B cell (primary cell): ENCODE measurements around the gene KIAA1328. TPM values are rescaled to one million over a fixed set of nuclear protein-coding genes. Genes with fewer than 3 reads are reported as not detected.
A peak's percentile ranks its signal among the peaks of the same experiment; 100 is the strongest.

ENCODE experiments used
- ATAC-seq: fragments of 200-7000 bp; cut with Tn5 transposase; one replicate; pipeline ENCODE4 v1.10.0; 2021; ENCODE audit warnings: low read depth, mild to moderate bottlenecking, moderate number of reproducible peaks, moderate library complexity
- CTCF ChIA-PET: fragments of 350-600 bp; sonication (Branson Sonifier 250); formaldehyde crosslinking; loops from one replicate; lab custom pipeline; 2021; ENCODE audit warnings: antibody characterized with exemption, inconsistent platforms; lab: Charles Lee
- POLR2A ChIA-PET: fragments of 350-600 bp; sonication (Branson Sonifier 250); formaldehyde crosslinking; loops from one replicate; lab custom pipeline; 2021; ENCODE audit warnings: antibody characterized with exemption; lab: Charles Lee
- DNase-seq: peaks from one replicate; pipeline ENCODE4 v3.0.0; 2013
- H2AFZ ChIP-seq: 2 replicates; pipeline ENCODE4 v1.6.1; 2012; ENCODE audit warnings: mild to moderate bottlenecking, low read depth, low read length; ENCODE audit not compliant: insufficient read depth, poor library complexity, severe bottlenecking
- H3K27ac ChIP-seq, 2 donors: 1 replicate in 1 of 2; 2 replicates in 1 of 2; pipeline ENCODE4 v1.5.1; 2012 to 2013; ENCODE audit warnings: low read length in 2 of 2, mild to moderate bottlenecking in 2 of 2, moderate library complexity in 1 of 2
- H3K27me3 ChIP-seq, 4 experiments: fragments of 200-600 bp in 1 of 4; sonication (generic) in 1 of 4; replicated peaks in 1 of 4; 1 replicate in 2 of 4; 2 replicates in 2 of 4; pipeline versions ENCODE4 v1.6.1 to v1.7.0; 2013 to 2016; ENCODE audit warnings: low read length in 3 of 4, mild to moderate bottlenecking in 2 of 4, mixed read lengths in 1 of 4, moderate library complexity in 1 of 4; ENCODE audit not compliant: insufficient read depth in 4 of 4, control insufficient read depth in 3 of 4; ENCODE audit errors: control extremely low read depth in 1 of 4
- H3K36me3 ChIP-seq, 2 experiments: replicated peaks in 1 of 2; 1 replicate in 1 of 2; 2 replicates in 1 of 2; pipeline versions ENCODE4 v1.6.1 to v1.7.1; 2013; ENCODE audit warnings: low read length in 1 of 2; ENCODE audit not compliant: insufficient read depth in 2 of 2, control insufficient read depth in 1 of 2; ENCODE audit errors: control extremely low read depth in 1 of 2, extremely low read depth in 1 of 2
- H3K4me1 ChIP-seq, 2 donors: fragments of 200-600 bp in 1 of 2; sonication (generic) in 1 of 2; 1 replicate in 1 of 2; 2 replicates in 1 of 2; pipeline versions ENCODE4 v1.5.1 to v1.6.1; 2013 to 2017; ENCODE audit warnings: low read length in 2 of 2; ENCODE audit not compliant: control insufficient read depth in 2 of 2, insufficient read depth in 2 of 2
- H3K4me2 ChIP-seq: replicated peaks from 2 replicates; pipeline ENCODE3; 2012; ENCODE audit warnings: mild to moderate bottlenecking, low read depth, low read length; ENCODE audit not compliant: poor library complexity, severe bottlenecking
- H3K4me3 ChIP-seq, 5 experiments: fragments of 200-600 bp in 1 of 5; sonication (generic) in 1 of 5; 1 replicate in 3 of 5; 2 replicates in 2 of 5; pipeline versions ENCODE4 v1.5.1 to v1.7.0; 2011 to 2016; ENCODE audit warnings: low read length in 4 of 5, mild to moderate bottlenecking in 4 of 5, low read depth in 2 of 5, control low read depth in 1 of 5, moderate library complexity in 1 of 5; ENCODE audit not compliant: insufficient read depth in 1 of 5; ENCODE audit errors: control extremely low read depth in 1 of 5, extremely low read depth in 1 of 5
- H3K79me2 ChIP-seq: fragments of 200-600 bp; sonication (generic); one replicate; pipeline ENCODE4 v1.6.0; 2016; ENCODE audit warnings: low read length; ENCODE audit not compliant: control insufficient read depth, insufficient read depth
- H3K9ac ChIP-seq: fragments of 200-600 bp; sonication (generic); 2 replicates; pipeline ENCODE4 v1.6.1; 2017; ENCODE audit warnings: mild to moderate bottlenecking, low read length, moderate library complexity
- H3K9me3 ChIP-seq, 3 donors: one replicate each; pipeline versions ENCODE4 v1.6.1 to v1.7.1; 2013; ENCODE audit warnings: low read length in 2 of 3; ENCODE audit not compliant: control insufficient read depth in 2 of 3, insufficient read depth in 1 of 3; ENCODE audit errors: control extremely low read depth in 1 of 3
- H4K20me1 ChIP-seq: 2 replicates; pipeline ENCODE4 v1.6.0; 2012; ENCODE audit warnings: mild to moderate bottlenecking, low read length; ENCODE audit not compliant: insufficient read depth, control insufficient read depth, poor library complexity, severe bottlenecking
- H3K27ac Mint-ChIP-seq: one replicate; pipeline ENCODE4 v1.8.0; 2021; ENCODE audit warnings: mixed read lengths
- H3K27me3 Mint-ChIP-seq: one replicate; pipeline ENCODE4 v1.8.0; 2021; ENCODE audit warnings: mixed read lengths
- H3K4me1 Mint-ChIP-seq: one replicate; pipeline ENCODE4 v1.8.0; 2021; ENCODE audit warnings: mixed read lengths
- H3K4me3 Mint-ChIP-seq: one replicate; pipeline ENCODE4 v1.8.0; 2021; ENCODE audit warnings: mixed read lengths
- H3K9me3 Mint-ChIP-seq: one replicate; pipeline ENCODE4 v1.8.0; 2022; ENCODE audit warnings: mixed read lengths; ENCODE audit not compliant: insufficient read depth
- EZH2 ChIP-seq: IDR thresholded peaks from 2 replicates; pipeline ENCODE4 v1.6.1; 2012; ENCODE audit warnings: borderline replicate concordance, low read depth, mild to moderate bottlenecking, moderate library complexity, low read length; ENCODE audit not compliant: insufficient read depth, poor library complexity, severe bottlenecking
- WGBS: methylation state at CpG from one replicate; pipeline ENCODE4 v1.1.5; 2013; ENCODE audit warnings: missing lambda C conversion rate; ENCODE audit not compliant: insufficient coverage; 5-methylcytosine and 5-hydroxymethylcytosine counted together
- intact Hi-C: fragments of 100-400 bp; cut with micrococcal nuclease; formaldehyde crosslinking; loops from one replicate; pipeline ENCODE4 v1.10.0; 2022
- polyA plus RNA-seq: library from polyadenylated mRNA; depleted of rRNA; stranded (reverse); fragments of >200 nt; gene quantifications from 2 replicates; pipeline ENCODE4 v1.2.3, GENCODE V29; 2012
- total RNA-seq, 2 donors: library from RNA; stranded (reverse); fragments of 120-200 nt in 1 of 2; gene quantifications; 1 replicate in 1 of 2; 2 replicates in 1 of 2; pipeline versions ENCODE4 v1.2.3 to v1.2.4, GENCODE V29; 2013 to 2022
- TF ChIP-seq, protein P1 (sequence below): fragments of 200-600 bp; IDR thresholded peaks from one replicate; pipeline ENCODE4 v1.8.0; 2022; ENCODE audit warnings: antibody characterized with exemption, mild to moderate bottlenecking

Gene KIAA1328
- total and polyA plus RNA-seq, 2 donors (not counting 1 experiment from before 2014, with no cell fraction given): 9.1 to 22.1 TPM

DNA sequence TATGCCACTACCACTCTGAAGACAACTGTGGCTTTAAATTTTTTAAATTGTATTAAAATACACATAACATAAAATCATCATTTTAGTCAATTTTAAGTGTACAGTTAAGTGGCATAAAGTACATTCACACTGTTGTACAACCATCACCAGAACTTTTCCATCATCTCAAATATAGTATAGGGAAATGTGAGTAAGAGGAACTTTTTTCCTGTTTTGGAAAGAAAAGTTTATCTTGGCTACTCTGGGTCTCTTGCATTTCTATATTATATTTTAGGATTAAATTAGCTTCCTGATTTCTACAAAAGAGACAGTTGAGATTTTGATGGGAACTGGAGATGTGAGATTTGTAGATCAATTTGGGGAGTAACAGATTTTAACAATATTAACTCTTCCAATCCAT, 3.4 kb upstream of the KIAA1328 start:
- peaks cover 27% of the 10 kb centered on the region for H3K4me1 Mint-ChIP-seq
- Histone ChIP-seq H3K9ac (no peak overlapping the region), H2AFZ (no peak overlapping the region), H3K4me3 (no peak overlapping the region), H3K27ac (no peak overlapping the region), H3K9me3 (no peaks in the 10 kb centered on the region), H3K4me1 (peaks cover 19 to 22% of the 10 kb centered on the region in 2 donors), H3K27me3 (no peaks in the 10 kb centered on the region), H4K20me1 (no peaks in the 10 kb centered on the region), H3K4me2 (no peak overlapping the region), H3K36me3 (no peaks in the 10 kb centered on the region), H3K79me2 (peaks cover 30% of the 10 kb centered on the region)
- intact Hi-C loops: loop anchor here (10.0 kb wide), 1 partner anchor 1331 kb away; the partner anchor contains the start of gene INO80C
- H3K27me3 Mint-ChIP-seq: no peaks in the 10 kb centered on the region
- ChIA-PET CTCF (interaction anchor here (0.6 kb wide), 2 partner anchors 15 to 635 kb away, joined by 3 read pairs; no protein-coding TSS in a partner anchor), POLR2A (no interaction called here)
- H3K4me3 Mint-ChIP-seq: no peak overlapping the region
- no peak for TF ChIP-seq EZH2
- TF ChIP-seq, protein P1, sequence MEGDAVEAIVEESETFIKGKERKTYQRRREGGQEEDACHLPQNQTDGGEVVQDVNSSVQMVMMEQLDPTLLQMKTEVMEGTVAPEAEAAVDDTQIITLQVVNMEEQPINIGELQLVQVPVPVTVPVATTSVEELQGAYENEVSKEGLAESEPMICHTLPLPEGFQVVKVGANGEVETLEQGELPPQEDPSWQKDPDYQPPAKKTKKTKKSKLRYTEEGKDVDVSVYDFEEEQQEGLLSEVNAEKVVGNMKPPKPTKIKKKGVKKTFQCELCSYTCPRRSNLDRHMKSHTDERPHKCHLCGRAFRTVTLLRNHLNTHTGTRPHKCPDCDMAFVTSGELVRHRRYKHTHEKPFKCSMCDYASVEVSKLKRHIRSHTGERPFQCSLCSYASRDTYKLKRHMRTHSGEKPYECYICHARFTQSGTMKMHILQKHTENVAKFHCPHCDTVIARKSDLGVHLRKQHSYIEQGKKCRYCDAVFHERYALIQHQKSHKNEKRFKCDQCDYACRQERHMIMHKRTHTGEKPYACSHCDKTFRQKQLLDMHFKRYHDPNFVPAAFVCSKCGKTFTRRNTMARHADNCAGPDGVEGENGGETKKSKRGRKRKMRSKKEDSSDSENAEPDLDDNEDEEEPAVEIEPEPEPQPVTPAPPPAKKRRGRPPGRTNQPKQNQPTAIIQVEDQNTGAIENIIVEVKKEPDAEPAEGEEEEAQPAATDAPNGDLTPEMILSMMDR: no peak
- H3K9me3 Mint-ChIP-seq: no peaks in the 10 kb centered on the region
- no peak for ATAC-seq
- H3K27ac Mint-ChIP-seq: no peak overlapping the region
- DNase-seq: no peak

DNA sequence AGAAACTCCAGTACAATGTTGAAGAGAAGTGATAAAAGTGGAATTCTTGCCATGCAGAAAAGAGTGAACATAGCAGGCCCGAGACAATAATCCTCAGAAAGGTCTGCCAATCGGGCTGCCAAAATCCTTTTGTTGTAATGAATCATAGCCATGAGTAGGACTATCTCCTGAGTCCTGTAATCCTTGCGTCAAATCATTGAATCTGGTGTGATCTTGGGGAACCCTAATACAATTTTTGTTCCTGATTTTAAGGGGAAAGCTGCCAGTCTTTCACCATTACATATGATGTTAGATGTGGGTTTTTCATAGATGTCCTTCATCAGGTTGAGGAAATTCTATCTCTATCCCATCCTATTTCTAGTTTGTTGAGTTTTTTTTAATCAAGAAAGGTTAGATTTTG, 2.4 kb upstream of the KIAA1328 start:
- no peaks in the 10 kb centered on the region for H4K20me1 ChIP-seq
- ChIA-PET POLR2A (no interaction called here), CTCF (interaction anchor here (0.7 kb wide), 1 partner anchor 13 kb away, joined by 3 read pairs; no protein-coding TSS in a partner anchor)
- 96% methylated on average over 2 of the region's 3 CpGs for WGBS
- Mint-ChIP-seq H3K4me3 (peak overlapping the region; percentile 14), H3K27ac (no peak overlapping the region), H3K27me3 (no peaks in the 10 kb centered on the region), H3K9me3 (no peaks in the 10 kb centered on the region), H3K4me1 (peaks cover 34% of the 10 kb centered on the region)
- no peak overlapping the region for H3K9ac ChIP-seq
- peaks cover 24% of the 10 kb centered on the region for H3K79me2 ChIP-seq
- no peak overlapping the region for H3K4me2 ChIP-seq
- no peak overlapping the region for H2AFZ ChIP-seq
- ATAC-seq (no peak), DNase-seq (no peak)
- H3K27me3 ChIP-seq: no peaks in the 10 kb centered on the region
- H3K4me1 ChIP-seq: peaks cover 19 to 22% of the 10 kb centered on the region in 2 donors
- no peak overlapping the region for H3K4me3 ChIP-seq
- H3K9me3 ChIP-seq: no peaks in the 10 kb centered on the region
- no peak for TF ChIP-seq EZH2
- TF ChIP-seq, protein P1: no peak
- no peak overlapping the region for H3K27ac ChIP-seq
- no peaks in the 10 kb centered on the region for H3K36me3 ChIP-seq
- intact Hi-C loops: loop anchor here (10.0 kb wide), 1 partner anchor 1332 kb away; the partner anchor contains the start of gene INO80C
